ENCODE results near the gene HPGD.
"Not testable (repeated sequence)": the region's sequence is repeated elsewhere in the genome, so short reads cannot be mapped to it uniquely, and the experiment has no call there.

HPGD gene

DNA sequence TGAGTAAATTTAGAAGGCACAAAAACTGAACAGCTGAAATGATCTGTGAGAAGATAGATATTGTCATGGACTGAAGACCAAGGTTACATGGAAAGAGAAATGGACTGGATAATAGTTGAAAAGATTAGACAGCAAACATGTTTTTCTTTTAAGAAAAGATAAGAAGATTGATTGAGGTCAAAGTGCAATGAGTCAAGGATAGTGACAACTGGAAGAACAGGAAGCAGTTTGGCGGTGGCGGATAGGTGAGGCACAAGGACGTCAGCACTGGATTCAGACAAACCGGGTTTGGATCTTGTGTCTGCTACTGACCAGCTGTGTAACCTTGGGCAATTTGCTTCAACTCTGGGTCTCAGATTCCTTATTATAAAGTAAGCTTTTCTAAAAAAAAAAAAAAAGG lies 2.0 kb upstream of the HPGD start:
- no peak for DNase-seq

- no peak for DNase-seq
Measured at GRCh38 chr4:174523025-174523693, 871 bp upstream of the HPGD start.

GRCh38 chr4:174521800-174522182 lies 497 bp downstream of the HPGD start:
- DNase-seq = peak; percentile 8

GRCh38 chr4:174520660-174521059 lies 1.6 kb downstream of the HPGD start:
- DNase-seq = no peak

DNA sequence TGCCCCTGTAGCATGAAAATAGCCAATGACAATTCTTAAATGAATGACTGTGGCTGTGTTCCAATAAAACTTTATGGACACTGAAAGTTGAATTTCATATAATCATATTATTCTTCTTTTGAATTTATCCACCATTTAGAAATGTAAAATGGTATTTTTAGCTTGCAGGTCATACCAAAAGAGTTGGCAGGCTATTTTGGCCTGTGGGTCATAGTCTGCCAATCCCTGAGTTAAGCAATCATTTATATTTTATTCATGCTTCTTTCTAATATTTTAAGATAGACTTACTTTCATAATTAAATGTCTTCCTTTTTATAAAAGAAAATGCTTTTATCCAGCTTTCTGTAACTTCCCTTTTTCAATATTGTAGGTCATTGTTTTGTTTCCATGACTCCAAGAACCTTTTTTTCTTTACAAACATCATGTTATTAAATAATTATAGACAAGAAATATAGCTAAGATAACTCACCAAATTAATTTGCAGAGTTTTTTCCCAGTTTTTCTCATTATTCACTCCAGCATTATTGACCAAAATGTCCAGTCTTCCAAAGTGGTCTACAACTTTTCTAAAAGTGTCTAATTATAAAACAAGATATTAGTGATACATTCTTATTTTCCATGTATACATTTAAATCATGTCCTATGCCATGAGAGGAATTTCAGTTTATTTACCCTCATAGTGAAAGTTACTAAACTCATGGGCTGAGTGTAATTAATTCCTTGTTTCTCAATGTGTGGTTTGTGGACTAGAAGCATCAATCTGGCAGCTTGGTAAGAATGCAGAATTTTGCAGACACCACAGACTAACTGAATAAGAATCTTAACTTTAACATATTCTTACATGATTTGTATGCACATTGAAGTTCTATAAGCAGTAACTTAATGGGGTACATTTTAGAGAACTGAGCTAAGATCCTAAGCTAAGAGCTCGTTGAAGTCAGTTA lies 4.5 kb downstream of the HPGD start:
- no peak for DNase-seq

- no peak for DNase-seq
Measured at GRCh38 chr4:174516794-174517193, 5.5 kb downstream of the HPGD start.

GRCh38 chr4:174516345-174516744 lies 5.9 kb downstream of the HPGD start:
- DNase-seq = no peak

DNA sequence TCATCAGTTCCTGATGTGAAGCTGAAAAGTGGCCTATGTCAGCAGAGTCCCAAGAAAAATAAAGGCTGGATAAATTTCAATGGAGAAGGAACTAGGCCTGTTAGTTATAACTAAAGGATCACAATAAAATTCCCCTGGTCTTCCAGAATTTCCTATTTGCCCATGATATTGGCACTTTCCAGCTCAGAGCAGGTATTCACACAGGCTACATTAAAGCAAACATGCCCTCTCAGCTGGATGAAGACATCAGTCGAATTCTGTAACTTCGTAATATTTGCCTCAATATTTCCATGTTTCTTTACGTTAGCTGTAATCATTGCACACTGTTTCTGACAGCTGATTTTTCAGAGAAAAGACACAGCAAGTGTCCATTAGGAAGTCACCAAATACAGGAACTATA lies 9.5 kb downstream of the HPGD start:
- no peak for DNase-seq

- DNase-seq = no peak
Measured at GRCh38 chr4:174505892-174506291, 16.4 kb downstream of the HPGD start.

GRCh38 chr4:174505007-174505406 lies 17.3 kb downstream of the HPGD start:
- DNase-seq = no peak

- DNase-seq = no peak
Measured at GRCh38 chr4:174503079-174503715, 19.1 kb downstream of the HPGD start.

- no peak for DNase-seq
Measured at GRCh38 chr4:174496631-174497432, 25.5 kb downstream of the HPGD start.

DNA sequence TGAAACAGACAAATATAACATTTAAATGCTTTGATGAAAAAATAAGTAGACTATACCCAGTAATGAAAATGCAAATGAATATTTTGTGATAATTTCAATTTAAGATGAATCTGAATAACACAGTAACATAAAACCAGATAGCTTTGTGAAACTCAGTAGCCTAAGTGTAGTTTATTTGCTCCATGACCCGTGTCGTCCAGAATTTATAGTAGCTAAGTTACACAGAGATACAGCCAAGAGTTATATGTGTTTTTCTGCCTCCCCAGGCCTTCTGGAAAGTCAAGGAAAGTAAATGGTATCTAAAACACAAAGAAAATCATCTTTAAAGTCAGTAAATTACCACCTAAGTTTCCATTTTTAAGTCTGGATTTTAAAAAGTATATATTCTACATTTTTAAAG lies 26.7 kb downstream of the HPGD start:
- no peak for DNase-seq

DNA sequence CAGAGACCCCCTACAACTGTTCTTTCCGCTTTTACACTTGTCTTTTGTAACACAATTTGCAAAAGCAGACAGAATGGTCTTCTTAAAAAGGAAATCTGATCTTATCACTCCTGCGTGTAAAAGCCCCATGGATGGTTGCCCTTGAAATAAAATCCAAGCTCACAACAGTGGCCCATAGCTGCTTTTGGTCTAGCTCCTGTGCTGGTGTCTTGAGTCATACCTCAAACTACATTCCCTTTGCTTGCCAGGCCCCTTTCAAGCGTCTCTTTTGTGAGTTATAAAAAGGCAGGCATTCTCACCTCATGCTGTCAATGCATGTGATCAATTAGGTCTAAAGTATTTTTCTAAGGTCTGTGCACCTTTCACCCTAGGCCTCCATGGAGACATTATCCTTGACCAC lies 27.6 kb downstream of the HPGD start:
- no peak for DNase-seq

GRCh38 chr4:174494146-174494545 lies 28.1 kb downstream of the HPGD start:
- DNase-seq = no peak

GRCh38 chr4:174490451-174490961 lies 31.8 kb downstream of the HPGD start:
- DNase-seq = no peak

DNA sequence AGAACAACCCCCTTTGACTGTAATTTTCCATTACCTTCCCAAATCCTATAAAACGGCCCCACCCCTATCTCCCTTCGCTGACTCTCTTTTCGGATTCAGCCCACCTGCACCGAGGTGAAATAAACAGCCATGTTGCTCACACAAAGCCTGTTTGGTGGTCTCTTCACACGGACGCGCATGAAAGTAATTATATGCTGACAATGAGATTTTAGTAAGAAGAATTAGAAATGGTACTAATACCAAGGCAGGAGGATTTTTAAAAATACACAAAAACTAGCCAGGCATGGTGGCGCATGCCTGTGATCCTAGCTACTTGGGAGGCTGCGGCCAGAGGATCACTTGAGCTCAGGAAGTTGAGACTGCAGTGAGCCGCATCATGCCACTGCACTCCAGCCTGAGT lies 33.9 kb downstream of the HPGD start:
- DNase-seq = not testable (repeated sequence)

GRCh38 chr4:174485025-174485424 lies 37.3 kb downstream of the HPGD start:
- no peak for DNase-seq

GRCh38 chr4:174483792-174484191 lies 38.5 kb downstream of the HPGD start:
- no peak for DNase-seq

DNA sequence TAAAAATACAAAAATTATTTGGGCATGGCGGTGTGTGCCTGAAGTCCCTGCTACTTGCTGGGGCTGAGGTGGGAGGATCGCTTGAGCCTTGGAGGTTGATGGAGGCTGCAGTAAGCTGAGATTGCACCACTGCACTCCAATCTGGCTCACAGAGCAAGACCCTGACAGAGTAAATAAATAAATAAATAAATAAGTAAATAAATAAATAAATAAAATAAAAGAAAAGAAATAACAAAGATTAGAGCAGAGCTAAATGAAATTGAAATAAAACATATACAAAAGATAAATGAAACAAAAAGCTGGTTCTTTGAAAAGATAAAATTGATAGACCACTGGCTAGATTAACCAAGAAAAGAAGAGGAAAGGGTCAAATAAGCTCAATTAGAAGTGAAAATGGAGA lies 43.1 kb downstream of the HPGD start:
- no peak for DNase-seq

DNA sequence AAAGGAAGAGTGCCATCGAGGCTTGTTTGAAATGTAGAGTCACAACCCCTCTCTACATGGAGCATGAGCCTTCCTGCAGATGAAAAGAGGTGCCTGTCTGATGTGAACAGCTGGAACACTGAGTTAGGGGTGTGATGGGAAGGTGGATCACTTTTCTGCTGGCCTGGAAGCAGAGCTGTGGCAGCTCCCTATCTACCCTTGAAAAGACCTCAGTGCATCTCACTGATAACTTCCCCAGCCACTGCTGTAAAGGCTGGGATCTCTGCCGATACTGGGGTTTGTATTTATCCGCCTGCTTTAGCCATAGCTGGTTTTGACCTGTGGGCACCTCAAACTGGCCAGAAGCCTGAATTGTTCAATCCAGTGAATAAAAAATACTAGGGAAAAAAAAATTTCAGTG lies 46.8 kb downstream of the HPGD start:
- DNase-seq = no peak

GRCh38 chr4:174474457-174475075 lies 47.7 kb downstream of the HPGD start:
- DNase-seq = no peak
